ENCODE results near the gene HOMER1. TPM values are rescaled to one million over a fixed set of nuclear protein-coding genes. Genes with fewer than 3 reads are reported as not detected.
"Not testable (repeated sequence)": the region's sequence is repeated elsewhere in the genome, so short reads cannot be mapped to it uniquely, and the experiment has no call there.

The HOMER1 gene
- total RNA-seq, 1 experiment from 2014 or later, result 6.3 TPM

DNA sequence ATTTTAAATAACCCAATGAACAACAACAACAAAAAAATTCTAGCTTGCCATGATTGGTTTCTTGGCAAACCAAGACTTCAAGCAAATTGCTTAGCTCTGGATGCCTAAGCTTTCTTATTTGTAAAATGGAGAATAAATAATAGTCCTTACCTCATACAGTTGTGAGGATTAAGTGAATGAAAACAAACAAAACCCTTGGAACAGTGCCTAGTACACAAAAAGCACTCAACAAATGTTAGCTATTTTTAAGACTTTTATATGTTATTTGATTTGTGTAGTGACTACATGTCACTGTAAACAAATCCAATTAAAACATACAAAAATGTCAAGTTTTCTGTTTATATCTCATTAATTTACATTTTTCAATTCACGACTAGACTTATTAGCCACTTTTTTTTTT is 13.5 kb upstream of the HOMER1 start:
- H3K9me3 ChIP-seq, result no peaks in the 10 kb centered on the region

DNA sequence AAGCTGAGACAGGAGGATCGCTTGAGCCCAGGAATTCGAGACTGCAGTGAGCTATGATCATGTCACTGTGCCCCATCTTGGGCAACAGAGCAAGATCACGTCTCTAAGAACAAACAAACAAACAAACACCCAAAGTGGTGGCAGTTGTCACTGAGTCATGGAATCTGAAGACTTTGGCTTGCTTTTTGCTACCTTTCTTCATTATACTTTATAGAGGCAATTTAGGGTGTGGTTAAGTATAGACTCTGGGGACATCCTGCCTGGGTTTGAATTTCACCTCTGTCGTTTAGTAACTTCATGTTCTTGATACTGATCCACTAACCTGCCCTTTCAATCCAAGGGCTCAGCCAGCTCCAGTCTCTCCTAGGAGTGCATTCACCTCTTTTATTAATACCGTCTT is 13.0 kb upstream of the HOMER1 start:
- Histone ChIP-seq H3K9me3 (no peaks in the 10 kb centered on the region), H3K27me3 (no peaks in the 10 kb centered on the region), H3K4me3 (no peak overlapping the region), H3K36me3 (no peaks in the 10 kb centered on the region)
- DNase-seq, result no peak

More for the DNA sequence above, 13.5 kb upstream of the HOMER1 start:
- Histone ChIP-seq H3K4me3 (no peak overlapping the region), H3K36me3 (no peaks in the 10 kb centered on the region), H3K27me3 (no peaks in the 10 kb centered on the region)
- DNase-seq, result no peak

DNA sequence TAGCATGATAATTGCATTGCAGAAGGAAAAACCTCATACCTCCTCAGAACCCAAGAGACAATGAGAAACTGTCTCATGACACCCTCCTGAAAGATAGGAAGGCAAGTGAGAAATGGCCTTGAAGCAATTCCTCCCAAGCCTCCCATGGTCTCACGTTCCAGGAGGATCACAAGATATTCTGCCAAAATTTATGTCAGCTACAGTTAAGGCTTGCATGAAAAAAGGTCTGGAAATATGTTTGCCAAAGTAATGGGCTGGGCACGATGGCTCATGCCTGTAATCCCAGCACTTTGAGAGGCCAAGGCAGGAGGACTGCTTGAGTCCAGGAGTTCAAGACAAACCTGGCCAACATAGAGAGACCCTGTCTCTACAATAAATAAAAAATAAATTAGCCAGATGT is 12.6 kb upstream of the HOMER1 start:
- DNase-seq, result no peak

DNA sequence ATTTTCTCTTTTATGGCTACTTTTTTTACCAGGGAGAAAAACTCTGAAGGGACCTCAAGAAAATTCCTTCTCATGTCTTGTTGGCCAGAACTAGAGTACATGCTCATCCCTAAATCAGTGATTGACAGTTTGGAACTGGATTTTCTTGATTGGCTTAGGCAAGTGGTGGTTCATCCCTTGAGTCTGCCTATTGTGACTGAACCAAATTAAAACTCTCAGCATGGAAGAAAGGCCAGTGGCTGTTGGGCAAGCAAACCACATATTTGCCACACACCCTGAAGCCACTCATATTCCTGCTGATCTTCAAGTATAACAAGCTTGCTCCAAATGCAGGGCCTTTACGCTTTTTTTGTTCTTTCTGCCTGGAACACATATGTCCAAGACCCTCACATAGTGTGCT is 7.2 kb upstream of the HOMER1 start:
- Histone ChIP-seq H3K4me3 (no peak overlapping the region), H3K9me3 (no peaks in the 10 kb centered on the region), H3K36me3 (no peaks in the 10 kb centered on the region), H3K27me3 (no peaks in the 10 kb centered on the region)
- no peak for DNase-seq

More for the DNA sequence above, 12.6 kb upstream of the HOMER1 start:
- Histone ChIP-seq H3K4me3 (no peak overlapping the region), H3K27me3 (no peaks in the 10 kb centered on the region), H3K36me3 (no peaks in the 10 kb centered on the region), H3K9me3 (no peaks in the 10 kb centered on the region)

DNA sequence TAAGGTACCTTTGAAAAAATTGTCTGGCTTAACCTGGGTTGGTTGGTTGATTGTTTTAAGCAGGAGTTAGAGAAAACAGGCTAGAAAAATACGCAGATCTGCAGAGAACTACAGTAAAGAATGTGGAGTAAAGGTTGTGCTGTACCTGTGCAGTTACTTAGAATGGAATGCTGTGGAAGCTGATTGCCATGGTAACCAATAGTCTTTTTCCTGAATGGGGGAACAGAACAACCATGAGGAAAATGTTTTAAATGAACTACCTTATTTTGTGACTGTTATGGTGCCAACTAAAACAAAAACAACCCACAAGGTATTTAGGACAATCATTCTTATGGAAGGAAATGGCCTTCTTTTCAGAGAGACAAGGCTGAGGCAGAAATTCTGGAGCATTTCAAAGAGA is 4.8 kb upstream of the HOMER1 start:
- Histone ChIP-seq H3K27me3 (no peaks in the 10 kb centered on the region), H3K9me3 (no peaks in the 10 kb centered on the region), H3K36me3 (no peaks in the 10 kb centered on the region), H3K4me3 (no peak overlapping the region)
- no peak for DNase-seq

DNA sequence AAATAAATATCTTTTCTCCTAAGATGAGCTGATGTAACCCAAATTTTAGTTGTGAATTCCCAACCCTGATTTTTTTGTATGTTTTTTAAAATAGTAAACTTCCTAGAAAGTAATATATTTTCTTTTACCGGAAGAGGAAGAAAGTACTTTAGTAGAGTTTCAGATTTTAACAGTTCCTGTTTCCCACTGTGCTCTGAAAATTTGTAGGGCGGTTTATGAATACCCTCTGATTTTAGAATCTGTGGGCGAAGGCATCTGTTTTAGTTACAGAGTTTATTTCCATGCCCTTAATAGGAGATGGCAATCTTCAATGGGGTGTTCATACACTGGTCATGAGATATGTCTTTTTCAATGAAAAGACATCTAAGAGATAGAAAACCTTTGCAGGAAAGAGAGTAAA is 3.7 kb upstream of the HOMER1 start:
- no peak for DNase-seq
- Histone ChIP-seq H3K9me3 (no peaks in the 10 kb centered on the region), H3K36me3 (no peaks in the 10 kb centered on the region), H3K27me3 (no peaks in the 10 kb centered on the region), H3K4me3 (no peak overlapping the region)

DNA sequence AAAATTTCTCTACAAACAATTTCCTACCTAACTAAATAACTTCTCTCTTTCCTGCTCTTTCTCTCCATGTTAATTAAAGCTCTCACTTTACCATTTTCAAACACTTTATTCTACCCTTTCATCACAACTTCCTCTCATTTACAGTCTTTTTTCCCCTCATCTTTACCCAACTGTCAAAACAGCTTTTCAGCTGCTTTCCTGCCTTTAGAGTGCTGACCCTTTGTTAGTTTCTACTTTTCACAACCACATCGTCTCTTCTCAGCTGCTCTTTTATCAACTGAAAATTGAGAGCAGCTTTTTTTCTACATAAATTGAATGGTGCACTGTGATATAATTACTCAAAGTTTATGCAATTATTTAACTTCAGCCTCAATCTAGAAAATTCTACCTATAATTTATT is 3.1 kb upstream of the HOMER1 start:
- Histone ChIP-seq H3K27me3 (no peaks in the 10 kb centered on the region), H3K4me3 (no peak overlapping the region), H3K36me3 (no peaks in the 10 kb centered on the region), H3K9me3 (no peaks in the 10 kb centered on the region)
- no peak for DNase-seq

DNA sequence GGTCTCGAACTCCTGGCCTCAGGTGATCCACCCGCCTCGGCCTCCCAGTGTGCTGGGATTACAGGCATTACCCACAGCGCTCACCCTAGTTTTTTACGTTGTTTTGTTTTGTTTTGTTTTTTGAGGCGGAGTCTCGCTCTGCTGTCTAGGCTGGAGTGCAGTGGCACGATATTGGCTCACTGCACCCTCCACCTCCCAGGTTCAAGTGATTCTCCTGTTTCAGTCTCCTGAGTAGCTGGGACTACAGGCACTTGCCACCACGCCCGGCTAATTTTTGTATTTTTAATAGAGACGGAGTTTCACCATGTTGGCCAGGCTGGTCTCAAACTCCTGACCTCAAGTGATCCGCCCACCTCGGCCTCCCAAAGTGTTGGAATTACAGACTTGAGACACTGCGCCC is 2.4 kb upstream of the HOMER1 start:
- H3K36me3 ChIP-seq, H3K9me3 ChIP-seq, H3K4me3 ChIP-seq, DNase-seq, H3K27me3 ChIP-seq: not testable (repeated sequence)

DNA sequence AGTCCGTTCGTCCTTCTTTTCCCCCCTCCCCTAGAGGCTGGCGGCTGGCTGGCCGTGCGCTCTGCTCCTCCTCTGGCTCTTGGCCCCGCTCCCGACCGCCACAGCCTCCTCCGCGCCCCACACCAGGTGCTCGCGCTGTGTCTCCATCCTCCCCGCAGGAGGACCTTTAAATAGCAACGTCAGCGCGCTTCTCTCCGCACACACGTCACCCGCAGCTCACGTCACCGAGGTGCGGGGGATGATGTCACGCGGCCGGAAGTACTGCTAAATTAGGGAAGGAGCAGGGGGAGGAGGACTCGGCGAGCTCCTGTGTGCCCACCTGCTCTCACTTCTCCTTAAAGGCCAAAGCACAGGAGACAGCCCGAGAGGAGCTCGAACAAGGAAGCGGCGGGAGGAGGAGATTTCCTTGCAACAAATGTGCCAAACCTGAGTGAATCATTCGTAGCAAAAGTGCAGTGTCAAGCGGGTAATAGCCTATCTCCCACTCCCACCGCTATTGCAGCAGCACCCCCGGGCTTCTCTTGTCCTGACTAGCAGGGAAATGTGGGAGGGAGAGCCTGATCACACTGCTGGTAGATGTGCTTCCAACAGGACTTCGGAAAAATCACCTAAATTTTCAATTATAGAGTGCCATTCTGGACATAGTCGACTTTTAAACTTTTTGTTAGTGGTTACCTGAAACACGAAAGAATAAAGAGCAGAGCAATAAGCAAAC is 614 bp upstream of the HOMER1 start:
- peak; percentile 81 for DNase-seq

DNA sequence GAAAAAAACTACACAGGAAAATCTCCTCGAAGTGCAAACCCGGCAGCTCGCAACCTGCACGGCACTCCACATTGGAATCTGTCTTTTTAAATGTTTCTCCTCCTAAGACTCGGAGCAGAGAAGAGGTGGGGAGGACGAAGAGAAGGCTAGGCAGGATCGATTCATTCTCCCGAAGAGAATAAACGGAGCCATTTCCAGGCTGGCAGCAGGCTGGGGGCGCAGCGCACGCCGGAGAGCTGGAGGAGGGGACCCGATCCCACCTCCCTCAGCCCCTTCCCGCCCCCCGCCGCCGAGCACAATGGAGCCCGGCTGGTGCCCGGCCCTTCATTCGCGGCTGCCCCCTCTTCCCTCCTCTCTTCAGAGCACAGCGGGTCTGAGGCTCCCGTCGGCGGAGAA is 628 bp downstream of the HOMER1 start:
- no peaks in the 10 kb centered on the region for H3K9me3 ChIP-seq
- H3K4me3 ChIP-seq, result peak overlapping the region; percentile 80
- H3K36me3 ChIP-seq, result no peaks in the 10 kb centered on the region
- no peak for DNase-seq
- H3K27me3 ChIP-seq, result no peaks in the 10 kb centered on the region

More for the DNA sequence above, 614 bp upstream of the HOMER1 start:
- H3K36me3 ChIP-seq, result no peaks in the 10 kb centered on the region
- H3K4me3 ChIP-seq, result peak overlapping the region; percentile 80
- H3K9me3 ChIP-seq, result no peaks in the 10 kb centered on the region
- H3K27me3 ChIP-seq, result no peaks in the 10 kb centered on the region

DNA sequence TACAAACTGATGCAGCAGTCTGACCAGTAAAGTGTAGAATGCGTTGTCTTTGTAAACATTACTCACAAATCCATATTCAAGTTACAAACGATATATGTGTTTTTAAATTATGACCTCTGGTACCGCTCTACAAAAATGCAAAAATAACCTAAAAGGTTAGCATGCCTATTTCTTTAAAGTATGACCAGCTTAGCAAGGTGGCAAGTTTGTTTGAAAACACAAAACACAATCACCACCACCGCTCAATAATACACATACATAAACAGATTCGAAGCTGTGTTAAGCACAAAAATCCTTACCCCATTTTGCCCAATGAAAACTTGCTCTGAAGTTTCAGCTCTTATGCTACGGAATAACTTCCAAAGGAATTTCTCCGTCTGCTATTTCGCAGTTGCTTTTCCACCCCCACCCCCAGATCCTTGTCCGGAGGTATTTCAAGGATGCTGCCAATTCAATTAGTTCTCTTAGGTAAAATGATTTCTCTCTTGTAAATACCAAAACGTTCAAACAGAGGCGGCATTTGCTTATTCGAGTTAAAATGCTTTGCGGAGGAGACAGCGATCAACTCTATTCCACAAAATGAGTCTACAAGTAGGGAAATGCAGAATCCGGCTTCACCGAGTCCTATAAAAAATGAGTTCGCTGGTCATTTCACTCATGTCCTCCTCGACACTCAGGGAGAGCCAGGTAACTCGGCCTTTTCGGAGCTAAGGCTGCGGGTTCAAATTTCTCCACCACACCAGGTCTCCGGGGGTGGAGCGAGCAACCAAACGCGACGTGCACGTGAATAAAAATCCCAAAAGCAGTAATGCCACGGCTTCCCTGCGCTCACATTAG is 1.2 kb downstream of the HOMER1 start:
- DNase-seq, result peak; percentile 18
- H3K9me3 ChIP-seq, result no peaks in the 10 kb centered on the region
- no peaks in the 10 kb centered on the region for H3K27me3 ChIP-seq
- peak overlapping the region; percentile 80 for H3K4me3 ChIP-seq
- no peaks in the 10 kb centered on the region for H3K36me3 ChIP-seq

DNA sequence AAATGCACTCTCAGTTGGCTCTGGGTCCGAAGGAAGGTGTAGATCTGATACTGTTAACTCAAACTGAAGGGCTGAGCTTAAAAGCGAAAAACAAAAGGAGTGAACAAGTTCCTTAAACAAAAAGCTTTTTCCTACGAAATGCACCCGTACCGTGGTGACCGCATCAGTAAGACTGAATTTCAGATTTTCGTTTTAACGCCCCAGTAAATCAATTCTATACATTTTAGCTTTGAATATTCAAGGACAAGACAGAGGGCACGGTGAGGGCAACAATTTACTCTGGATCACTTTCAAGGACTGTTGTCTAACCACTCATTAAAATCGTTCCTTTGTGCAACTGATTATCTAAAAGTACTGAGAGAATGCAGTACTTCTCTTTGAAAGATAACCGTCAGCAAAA is 1.9 kb downstream of the HOMER1 start:
- H3K4me3 ChIP-seq, result peak overlapping the region; percentile 80
- DNase-seq, result no peak
- H3K27me3 ChIP-seq, result no peaks in the 10 kb centered on the region
- H3K36me3 ChIP-seq, result no peaks in the 10 kb centered on the region
- H3K9me3 ChIP-seq, result no peaks in the 10 kb centered on the region

DNA sequence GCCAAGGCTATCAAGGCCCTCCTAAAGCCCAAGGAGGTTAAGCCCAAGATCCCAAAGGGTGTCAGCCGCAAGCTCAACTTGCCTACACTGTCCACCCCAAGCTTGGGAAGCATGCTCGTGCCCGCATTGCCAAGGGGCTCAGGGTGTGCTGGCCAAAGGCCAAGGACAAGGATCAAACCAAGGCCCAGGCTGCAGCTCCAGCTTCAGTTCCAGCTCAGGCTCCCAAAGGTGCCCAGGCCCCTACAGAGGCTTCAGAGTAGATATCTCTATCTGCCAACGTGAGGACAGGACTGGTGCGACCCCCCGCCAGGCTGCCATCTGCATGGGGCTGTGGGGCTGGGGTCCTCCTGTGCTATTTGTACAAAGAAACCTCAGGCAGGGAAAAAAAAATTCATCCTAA is 3.3 kb downstream of the HOMER1 start:
- H3K36me3 ChIP-seq, result no peaks in the 10 kb centered on the region; the same call in 1 of the 2 replicates
- no peak overlapping the region for H3K4me3 ChIP-seq
- no peaks in the 10 kb centered on the region for H3K27me3 ChIP-seq
- H3K9me3 ChIP-seq, result no peaks in the 10 kb centered on the region
- DNase-seq, result no peak

DNA sequence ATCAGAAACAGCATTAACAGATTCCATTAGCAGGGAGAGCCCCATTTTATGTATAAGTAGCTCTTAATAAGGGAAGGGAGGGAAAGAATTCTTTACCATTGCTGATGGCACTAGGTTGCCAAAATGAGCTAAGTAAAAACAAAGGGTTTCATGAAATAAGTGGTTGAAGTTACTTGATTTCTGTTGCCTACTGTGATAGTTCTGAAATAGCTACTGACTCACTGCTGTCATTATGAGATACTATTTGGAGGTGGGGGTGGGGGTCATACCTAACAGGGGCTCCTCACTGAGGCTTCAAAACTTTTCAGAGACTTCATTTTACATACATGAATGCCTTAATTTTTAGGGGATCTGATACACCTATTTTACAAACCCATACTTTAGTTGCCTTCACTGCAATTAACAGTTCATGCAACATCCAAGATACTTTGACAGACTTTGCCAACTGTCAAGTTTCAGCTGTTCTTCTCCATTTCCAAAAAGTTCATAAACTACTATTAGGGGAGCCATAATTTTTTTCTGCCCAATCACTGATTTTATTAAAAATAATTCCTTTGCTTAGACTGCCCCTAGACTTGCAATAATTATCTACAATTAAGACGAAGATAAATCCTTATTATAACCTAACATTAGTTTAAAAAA is 4.6 kb downstream of the HOMER1 start:
- Histone ChIP-seq H3K9me3 (no peaks in the 10 kb centered on the region), H3K4me3 (no peak overlapping the region), H3K27me3 (no peaks in the 10 kb centered on the region), H3K36me3 (no peaks in the 10 kb centered on the region; the same call in 1 of the 2 replicates)
- no peak for DNase-seq

DNA sequence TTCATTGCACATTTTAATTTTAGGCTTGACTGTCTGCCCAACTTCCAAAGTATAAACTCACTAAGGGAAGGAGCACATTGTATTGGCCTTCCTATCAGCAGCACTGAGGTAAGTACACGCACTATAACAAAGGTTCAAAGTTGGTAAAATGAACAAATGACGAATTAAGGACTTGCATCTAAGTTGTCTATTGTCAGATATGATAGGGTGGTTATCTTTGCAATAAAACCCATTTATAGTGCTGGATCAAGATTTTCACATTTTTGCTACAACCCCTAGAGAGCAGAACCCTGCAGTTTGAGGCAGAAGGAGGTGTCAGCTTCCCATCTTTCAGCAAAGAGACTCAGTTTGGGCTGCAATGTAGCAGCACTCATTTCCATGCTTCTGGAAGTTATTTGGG is 5.1 kb downstream of the HOMER1 start:
- Histone ChIP-seq H3K4me3 (no peak overlapping the region), H3K9me3 (no peaks in the 10 kb centered on the region), H3K36me3 (no peaks in the 10 kb centered on the region; the same call in 1 of the 2 replicates), H3K27me3 (no peaks in the 10 kb centered on the region)
- DNase-seq, result no peak

DNA sequence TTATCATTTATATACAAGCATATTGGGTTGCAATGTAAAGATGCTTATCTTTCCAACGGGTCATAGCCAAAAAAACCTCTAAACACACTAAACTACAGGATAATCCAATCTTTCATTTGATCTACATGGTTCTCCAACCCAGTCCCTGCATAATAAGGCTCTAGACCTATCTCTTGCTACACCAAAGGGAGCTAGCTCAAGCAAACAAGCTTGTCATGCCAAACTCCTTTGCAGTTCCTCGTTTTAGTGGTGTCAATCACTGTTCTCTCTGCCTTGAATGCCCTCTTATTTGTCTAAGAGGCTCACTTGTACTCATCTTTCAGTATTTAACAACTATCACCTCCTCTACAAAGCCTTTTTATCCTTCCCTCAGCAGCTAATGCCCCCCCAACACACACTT is 5.6 kb downstream of the HOMER1 start:
- no peak overlapping the region for H3K4me3 ChIP-seq
- no peak for DNase-seq

More for the DNA sequence above, 5.6 kb downstream of the HOMER1 start:
- H3K36me3 ChIP-seq, result no peaks in the 10 kb centered on the region; the same call in 1 of the 2 replicates
- no peaks in the 10 kb centered on the region for H3K9me3 ChIP-seq
- H3K27me3 ChIP-seq, result no peaks in the 10 kb centered on the region

Data from MG63 (cell line).